Loucy (cell line): ENCODE measurements around the gene SSH2.

Experiments used
- H2AFZ ChIP-seq: fragments of 200-600 bp; sonication (generic); 2 replicates; pipeline ENCODE4 v1.6.0; 2016; ENCODE audit warnings: antibody characterized with exemption, mild to moderate bottlenecking, low read length, moderate library complexity
- H3F3A ChIP-seq: fragments of 200-600 bp; 2 replicates; pipeline ENCODE4 v1.6.0; 2016; ENCODE audit warnings: antibody characterized with exemption, low read depth, mild to moderate bottlenecking
- H3K27me3 ChIP-seq: fragments of 200-600 bp; sonication (generic); 2 replicates; pipeline ENCODE4 v1.6.1; 2014; ENCODE audit warnings: low read length, mild to moderate bottlenecking; ENCODE audit not compliant: insufficient read depth, poor library complexity, severe bottlenecking
- H3K36me3 ChIP-seq: fragments of 200-600 bp; sonication (generic); 2 replicates; pipeline ENCODE4 v1.6.1; 2016; ENCODE audit warnings: low read length; ENCODE audit not compliant: insufficient read depth
- H3K4me1 ChIP-seq: fragments of 200-600 bp; sonication (generic); 2 replicates; pipeline ENCODE4 v1.5.1; 2014; ENCODE audit warnings: low read length, mild to moderate bottlenecking; ENCODE audit not compliant: insufficient read depth, poor library complexity, severe bottlenecking
- H3K4me2 ChIP-seq: fragments of 200-600 bp; sonication (generic); 2 replicates; pipeline ENCODE4 v1.6.0; 2014; ENCODE audit warnings: antibody characterized with exemption, low read length, low read depth, mild to moderate bottlenecking; ENCODE audit not compliant: poor library complexity, severe bottlenecking
- H3K4me3 ChIP-seq: fragments of 200-600 bp; sonication (generic); 2 replicates; pipeline ENCODE4 v1.5.1; 2014; ENCODE audit warnings: low read length, mild to moderate bottlenecking, mixed read lengths; ENCODE audit not compliant: poor library complexity, severe bottlenecking
- H3K79me2 ChIP-seq: fragments of 200-600 bp; sonication (generic); 2 replicates; pipeline ENCODE4 v1.6.1; 2014; ENCODE audit warnings: low read length; ENCODE audit not compliant: insufficient read depth
- H3K9ac ChIP-seq: fragments of 200-600 bp; sonication (generic); 2 replicates; pipeline ENCODE4 v1.6.0; 2014; ENCODE audit warnings: mild to moderate bottlenecking, low read depth, low read length, moderate library complexity; ENCODE audit not compliant: poor library complexity, severe bottlenecking
- H3K9me2 ChIP-seq: fragments of 200-600 bp; sonication (generic); replicated peaks from 2 replicates; pipeline ENCODE4 v1.6.1; 2016; ENCODE audit warnings: low read depth, low read length, mixed read lengths
- H3K9me3 ChIP-seq: fragments of 200-600 bp; sonication (generic); 2 replicates; pipeline ENCODE4 v1.6.1; 2014; ENCODE audit warnings: mild to moderate bottlenecking, antibody characterized with exemption, low read length, low read depth; ENCODE audit not compliant: insufficient read depth
- H4K20me1 ChIP-seq: fragments of 200-600 bp; sonication (generic); 2 replicates; pipeline ENCODE4 v1.6.0; 2014; ENCODE audit warnings: antibody characterized with exemption, low read length, mild to moderate bottlenecking; ENCODE audit not compliant: insufficient read depth, poor library complexity, severe bottlenecking
- EZH2phosphoT487 ChIP-seq: fragments of 200-600 bp; IDR thresholded peaks from 2 replicates; pipeline ENCODE4 v1.6.1; 2018; ENCODE audit warnings: antibody characterized with exemption, mild to moderate bottlenecking, moderate library complexity, borderline replicate concordance
- TF ChIP-seq, protein P1 (sequence below): fragments of 200-600 bp; sonication (generic); conservative IDR thresholded peaks from 2 replicates; pipeline ENCODE4 v1.5.1; 2014; ENCODE audit warnings: mild to moderate bottlenecking, antibody characterized with exemption, low read length

Gene SSH2

DNA sequence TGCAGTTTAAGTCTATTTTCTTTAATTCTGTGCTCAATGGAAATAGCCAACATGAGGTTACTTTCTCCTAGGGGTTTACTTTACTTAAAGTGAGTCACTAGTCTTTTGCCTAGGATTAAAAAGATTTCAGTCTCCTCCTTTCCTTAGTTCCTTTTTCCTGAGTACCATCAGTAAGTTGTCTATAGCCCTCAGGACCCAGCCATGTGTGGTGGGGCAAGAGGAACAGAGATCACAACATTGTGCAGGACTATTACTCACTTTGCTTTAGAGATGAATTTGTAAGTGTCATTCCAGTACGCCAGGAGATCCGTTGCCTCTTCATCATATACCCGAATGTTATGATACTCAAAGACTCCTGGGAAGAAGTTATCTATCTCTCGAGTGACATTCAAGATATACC, 279.6 kb downstream of the SSH2 start:
- Histone ChIP-seq H3K4me2 (no peak overlapping the region), H3K36me3 (peaks cover 29% of the 10 kb centered on the region; the same call in 1 of the 2 replicates), H3F3A (no peaks in the 10 kb centered on the region), H3K9ac (no peak overlapping the region), H3K4me3 (no peak overlapping the region), H4K20me1 (no peaks in the 10 kb centered on the region), H2AFZ (no peak overlapping the region), H3K27me3 (no peaks in the 10 kb centered on the region), H3K79me2 (no peaks in the 10 kb centered on the region), H3K4me1 (peaks cover 4% of the 10 kb centered on the region), H3K9me2 (no peaks in the 10 kb centered on the region), H3K9me3 (no peaks in the 10 kb centered on the region)
- TF ChIP-seq, protein P1, sequence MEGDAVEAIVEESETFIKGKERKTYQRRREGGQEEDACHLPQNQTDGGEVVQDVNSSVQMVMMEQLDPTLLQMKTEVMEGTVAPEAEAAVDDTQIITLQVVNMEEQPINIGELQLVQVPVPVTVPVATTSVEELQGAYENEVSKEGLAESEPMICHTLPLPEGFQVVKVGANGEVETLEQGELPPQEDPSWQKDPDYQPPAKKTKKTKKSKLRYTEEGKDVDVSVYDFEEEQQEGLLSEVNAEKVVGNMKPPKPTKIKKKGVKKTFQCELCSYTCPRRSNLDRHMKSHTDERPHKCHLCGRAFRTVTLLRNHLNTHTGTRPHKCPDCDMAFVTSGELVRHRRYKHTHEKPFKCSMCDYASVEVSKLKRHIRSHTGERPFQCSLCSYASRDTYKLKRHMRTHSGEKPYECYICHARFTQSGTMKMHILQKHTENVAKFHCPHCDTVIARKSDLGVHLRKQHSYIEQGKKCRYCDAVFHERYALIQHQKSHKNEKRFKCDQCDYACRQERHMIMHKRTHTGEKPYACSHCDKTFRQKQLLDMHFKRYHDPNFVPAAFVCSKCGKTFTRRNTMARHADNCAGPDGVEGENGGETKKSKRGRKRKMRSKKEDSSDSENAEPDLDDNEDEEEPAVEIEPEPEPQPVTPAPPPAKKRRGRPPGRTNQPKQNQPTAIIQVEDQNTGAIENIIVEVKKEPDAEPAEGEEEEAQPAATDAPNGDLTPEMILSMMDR, result no peak
- no peak for TF ChIP-seq EZH2phosphoT487

- Histone ChIP-seq H3K9ac (no peak overlapping the region), H3F3A (no peaks in the 10 kb centered on the region), H3K27me3 (no peaks in the 10 kb centered on the region), H2AFZ (no peak overlapping the region), H3K4me3 (no peak overlapping the region), H3K9me2 (no peaks in the 10 kb centered on the region), H3K9me3 (no peaks in the 10 kb centered on the region), H4K20me1 (no peaks in the 10 kb centered on the region), H3K36me3 (peaks cover 21% of the 10 kb centered on the region; the same call in 1 of the 2 replicates), H3K4me1 (peaks cover 4% of the 10 kb centered on the region), H3K79me2 (no peaks in the 10 kb centered on the region), H3K4me2 (no peak overlapping the region)
- no peak for TF ChIP-seq EZH2phosphoT487
- TF ChIP-seq, protein P1, result no peak
Measured at GRCh38 chr17:29649359-29649758, 280.7 kb downstream of the SSH2 start.

DNA sequence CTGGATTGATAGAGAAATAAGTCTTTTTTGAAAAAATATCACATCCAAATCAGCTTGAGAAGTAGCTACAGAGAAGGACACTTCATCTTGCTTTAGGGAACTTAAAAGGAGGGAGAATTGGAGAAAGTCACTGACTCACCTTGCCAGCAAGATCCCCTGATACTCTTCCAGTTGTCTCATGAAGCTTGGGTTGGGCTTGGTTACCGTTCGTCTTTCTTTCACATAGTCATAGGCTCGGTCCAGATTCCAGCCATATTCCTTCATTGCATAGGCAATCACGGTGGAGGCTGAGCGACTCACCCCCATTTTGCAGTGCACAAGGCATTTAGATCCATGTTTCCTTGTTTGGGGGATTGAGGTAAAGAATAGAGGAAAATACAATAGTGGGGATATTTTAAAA, 282.0 kb downstream of the SSH2 start:
- Histone ChIP-seq H2AFZ (no peak overlapping the region), H3K4me2 (no peak overlapping the region), H3K9me2 (no peaks in the 10 kb centered on the region), H3K79me2 (no peaks in the 10 kb centered on the region), H3K27me3 (no peaks in the 10 kb centered on the region), H3K9ac (no peak overlapping the region), H3K4me1 (peaks cover 4% of the 10 kb centered on the region), H3F3A (no peaks in the 10 kb centered on the region), H3K4me3 (no peak overlapping the region), H4K20me1 (no peaks in the 10 kb centered on the region), H3K9me3 (no peaks in the 10 kb centered on the region), H3K36me3 (peaks cover 17% of the 10 kb centered on the region; the same call in 1 of the 2 replicates)
- no peak for TF ChIP-seq EZH2phosphoT487
- TF ChIP-seq, protein P1, result no peak
